ENCODE results near the gene IGSF9B.

DNA sequence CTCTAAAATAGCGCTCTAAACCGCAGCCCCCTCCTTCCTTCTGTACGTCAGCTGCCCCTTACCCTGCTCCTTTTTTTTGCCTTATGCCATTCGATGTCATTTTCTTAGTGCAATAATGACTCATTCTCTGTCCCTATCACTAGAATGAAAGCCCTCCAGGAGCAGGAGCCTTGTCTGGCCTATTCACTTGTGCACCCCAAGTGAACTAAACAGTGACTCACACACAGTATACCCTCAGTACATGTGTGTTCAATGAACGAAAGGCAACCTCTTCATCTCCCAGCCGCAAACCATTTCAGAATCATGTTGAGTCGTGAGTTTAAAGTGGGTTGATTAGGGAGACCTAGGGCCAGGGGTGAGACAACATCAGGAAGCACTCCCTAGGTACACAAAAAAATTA lies 60.7 kb downstream of the IGSF9B start:
- no peak for TF ChIP-seq CTCF (IDR thresholded peaks at IDR 0.05)
- no peak for TF ChIP-seq EP300 (IDR thresholded peaks at IDR 0.05)
- TF ChIP-seq POLR2AphosphoS5 (IDR thresholded peaks at IDR 0.05): no peak

Data from gastroesophageal sphincter (tissue), 3 donors.